ENCODE results near the gene CEACAM1.
"Not testable (repeated sequence)": the region's sequence is repeated elsewhere in the genome, so short reads cannot be mapped to it uniquely, and the experiment has no call there.

Gene CEACAM1

GRCh38 chr19:42532891-42533290 lies 4.6 kb upstream of the CEACAM1 start:
- TF ChIP-seq CTCF (conservative IDR thresholded peaks at IDR 0.05), result no peak

GRCh38 chr19:42531313-42531712 lies 3.0 kb upstream of the CEACAM1 start:
- no peak for TF ChIP-seq CTCF (conservative IDR thresholded peaks at IDR 0.05)
- H3K27ac ChIP-seq, result no peak overlapping the region

More at GRCh38 chr19:42532891-42533290, 4.6 kb upstream of the CEACAM1 start:
- no peak overlapping the region for H3K27ac ChIP-seq

GRCh38 chr19:42529248-42529764 lies 1.0 kb upstream of the CEACAM1 start:
- TF ChIP-seq CTCF (conservative IDR thresholded peaks at IDR 0.05), result peak; percentile 86
- H3K27ac ChIP-seq, result peak overlapping the region; percentile 28; the same call in 1 of the 2 replicates

GRCh38 chr19:42524943-42525342 lies 3.3 kb downstream of the CEACAM1 start:
- no peak for TF ChIP-seq CTCF (conservative IDR thresholded peaks at IDR 0.05)
- no peak overlapping the region for H3K27ac ChIP-seq

GRCh38 chr19:42524250-42524649 lies 4.0 kb downstream of the CEACAM1 start:
- TF ChIP-seq CTCF (conservative IDR thresholded peaks at IDR 0.05), result no peak
- H3K27ac ChIP-seq, result no peak overlapping the region

GRCh38 chr19:42522262-42522661 lies 6.0 kb downstream of the CEACAM1 start:
- H3K27ac ChIP-seq, result not testable (repeated sequence)

GRCh38 chr19:42521346-42522030 lies 6.8 kb downstream of the CEACAM1 start:
- no peak for TF ChIP-seq CTCF (conservative IDR thresholded peaks at IDR 0.05)
- H3K27ac ChIP-seq, result no peak overlapping the region

- TF ChIP-seq CTCF (conservative IDR thresholded peaks at IDR 0.05), result no peak
- no peak overlapping the region for H3K27ac ChIP-seq
Measured at GRCh38 chr19:42519108-42519507, 9.2 kb downstream of the CEACAM1 start.

All from VCaP (cell line).